Measurements from ENCODE around the gene RAB28.

RAB28 gene

DNA sequence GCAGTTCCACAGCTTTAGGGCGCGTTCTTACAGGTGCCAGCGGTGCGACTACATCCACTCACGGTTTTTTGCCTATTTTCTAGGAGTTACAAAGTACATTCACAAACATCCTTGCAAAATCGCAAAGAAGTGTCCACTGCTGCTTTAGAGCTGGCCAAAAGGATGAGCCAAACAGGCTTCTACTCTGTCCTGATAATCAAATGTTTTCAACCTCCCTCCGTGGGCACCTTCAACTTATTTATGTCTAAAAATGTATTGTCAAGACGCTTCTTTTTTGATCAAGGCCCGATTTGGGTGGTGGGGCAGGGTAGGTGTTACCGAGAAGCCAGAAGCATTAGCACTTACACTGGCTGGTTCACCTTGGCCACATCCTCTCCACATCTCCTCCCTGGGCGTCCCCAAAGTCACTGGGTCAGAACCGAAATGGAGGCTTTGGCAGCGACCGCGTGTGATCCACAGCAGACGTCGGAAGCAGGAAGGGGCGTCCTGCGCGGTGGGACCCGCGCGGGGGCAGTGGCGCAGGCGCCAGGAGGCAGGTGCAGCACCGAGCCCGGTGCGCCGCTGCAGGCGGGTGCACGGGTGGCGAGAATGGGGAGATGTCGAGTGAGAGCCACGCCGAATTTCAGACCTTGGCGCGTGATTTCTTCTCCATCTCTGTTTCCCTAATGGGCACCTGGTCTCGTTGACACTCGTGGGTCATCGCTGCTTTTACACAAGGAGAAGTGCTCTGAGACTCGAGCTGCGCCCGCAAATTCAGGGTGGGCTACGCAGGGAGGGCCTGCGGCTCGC, 43.2 kb upstream of the RAB28 start:
- Histone ChIP-seq H3K9me2 (replicated peaks; ENCODE audit: insufficient read depth, low read length) (no peaks in the 10 kb centered on the region), H3K36me3 (replicated peaks; ENCODE audit: insufficient read depth, low read length) (no peaks in the 10 kb centered on the region), H2AFZ (ENCODE audit: low read length) (no peak overlapping the region), H3K27ac (ENCODE audit: low read length) (no peak overlapping the region), H3K79me2 (ENCODE audit: low read length) (no peaks in the 10 kb centered on the region), H3K4me2 (ENCODE audit: low read depth, low read length) (peak overlapping the region; percentile 95; the same call in 1 of the 2 replicates), H3F3A (ENCODE audit: insufficient read depth, low read length) (no peaks in the 10 kb centered on the region), H3K9me3 (replicated peaks; ENCODE audit: insufficient read depth, low read length) (no peaks in the 10 kb centered on the region), H4K20me1 (ENCODE audit: insufficient read depth, low read length) (no peaks in the 10 kb centered on the region), H3K27me3 (replicated peaks; ENCODE audit: insufficient read depth, low read length) (peaks cover 35% of the 10 kb centered on the region), H3K4me1 (ENCODE audit: low read length) (0 out of 2 replicates have a peak, but pooled peaks cover 5% of the 10 kb centered on the region), H3K4me3 (ENCODE audit: low read length) (no peak overlapping the region), H3K9ac (ENCODE audit: low read length) (no peak overlapping the region)
- DNase-seq: no peak
- TF ChIP-seq EZH2phosphoT487 (IDR thresholded peaks at IDR 0.05; ENCODE audit: low read length): no peak
- TF ChIP-seq, protein P1, sequence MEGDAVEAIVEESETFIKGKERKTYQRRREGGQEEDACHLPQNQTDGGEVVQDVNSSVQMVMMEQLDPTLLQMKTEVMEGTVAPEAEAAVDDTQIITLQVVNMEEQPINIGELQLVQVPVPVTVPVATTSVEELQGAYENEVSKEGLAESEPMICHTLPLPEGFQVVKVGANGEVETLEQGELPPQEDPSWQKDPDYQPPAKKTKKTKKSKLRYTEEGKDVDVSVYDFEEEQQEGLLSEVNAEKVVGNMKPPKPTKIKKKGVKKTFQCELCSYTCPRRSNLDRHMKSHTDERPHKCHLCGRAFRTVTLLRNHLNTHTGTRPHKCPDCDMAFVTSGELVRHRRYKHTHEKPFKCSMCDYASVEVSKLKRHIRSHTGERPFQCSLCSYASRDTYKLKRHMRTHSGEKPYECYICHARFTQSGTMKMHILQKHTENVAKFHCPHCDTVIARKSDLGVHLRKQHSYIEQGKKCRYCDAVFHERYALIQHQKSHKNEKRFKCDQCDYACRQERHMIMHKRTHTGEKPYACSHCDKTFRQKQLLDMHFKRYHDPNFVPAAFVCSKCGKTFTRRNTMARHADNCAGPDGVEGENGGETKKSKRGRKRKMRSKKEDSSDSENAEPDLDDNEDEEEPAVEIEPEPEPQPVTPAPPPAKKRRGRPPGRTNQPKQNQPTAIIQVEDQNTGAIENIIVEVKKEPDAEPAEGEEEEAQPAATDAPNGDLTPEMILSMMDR (IDR thresholded peaks at IDR 0.05; ENCODE audit: low read length): no peak
- TF ChIP-seq EZH2 (optimal IDR thresholded peaks at IDR 0.05; ENCODE audit: low read depth, low read length): no peak

DNA sequence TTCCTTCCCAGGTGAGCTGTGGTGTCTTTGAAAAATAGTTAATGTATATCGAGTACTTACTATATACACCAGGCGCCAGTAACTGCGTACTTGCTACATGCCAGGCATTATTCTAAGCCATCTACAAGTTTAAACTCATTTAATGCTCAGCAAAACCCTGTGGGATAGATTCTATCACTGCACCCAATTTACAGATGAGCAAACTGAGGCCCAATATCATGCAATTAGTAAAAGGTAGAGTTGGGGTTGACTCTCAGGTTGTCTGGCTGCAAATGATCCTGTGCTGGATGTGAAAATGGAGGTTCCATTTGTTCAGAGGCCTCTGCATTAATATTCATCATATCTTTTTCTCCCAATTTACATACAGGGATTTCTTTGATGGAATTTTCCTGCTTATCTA, 42.5 kb upstream of the RAB28 start:
- TF ChIP-seq EZH2phosphoT487 (IDR thresholded peaks at IDR 0.05; ENCODE audit: low read length) (no peak), EZH2 (optimal IDR thresholded peaks at IDR 0.05; ENCODE audit: low read depth, low read length) (no peak)
- TF ChIP-seq, protein P1 (IDR thresholded peaks at IDR 0.05; ENCODE audit: low read length): no peak
- H3K27me3 ChIP-seq (replicated peaks; ENCODE audit: insufficient read depth, low read length): peaks cover 29% of the 10 kb centered on the region
- no peaks in the 10 kb centered on the region for H3K9me3 ChIP-seq (replicated peaks; ENCODE audit: insufficient read depth, low read length)
- 0 out of 2 replicates have a peak, but pooled peaks cover 5% of the 10 kb centered on the region for H3K4me1 ChIP-seq (ENCODE audit: low read length)
- H3K4me2 ChIP-seq (ENCODE audit: low read depth, low read length): no peak overlapping the region
- no peak overlapping the region for H3K27ac ChIP-seq (ENCODE audit: low read length)
- DNase-seq: no peak
- no peak overlapping the region for H3K9ac ChIP-seq (ENCODE audit: low read length)
- no peaks in the 10 kb centered on the region for H3K79me2 ChIP-seq (ENCODE audit: low read length)
- no peaks in the 10 kb centered on the region for H3K9me2 ChIP-seq (replicated peaks; ENCODE audit: insufficient read depth, low read length)
- no peak overlapping the region for H3K4me3 ChIP-seq (ENCODE audit: low read length)
- H2AFZ ChIP-seq (ENCODE audit: low read length): no peak overlapping the region
- no peaks in the 10 kb centered on the region for H3K36me3 ChIP-seq (replicated peaks; ENCODE audit: insufficient read depth, low read length)
- H3F3A ChIP-seq (ENCODE audit: insufficient read depth, low read length): no peaks in the 10 kb centered on the region
- no peaks in the 10 kb centered on the region for H4K20me1 ChIP-seq (ENCODE audit: insufficient read depth, low read length)

DNA sequence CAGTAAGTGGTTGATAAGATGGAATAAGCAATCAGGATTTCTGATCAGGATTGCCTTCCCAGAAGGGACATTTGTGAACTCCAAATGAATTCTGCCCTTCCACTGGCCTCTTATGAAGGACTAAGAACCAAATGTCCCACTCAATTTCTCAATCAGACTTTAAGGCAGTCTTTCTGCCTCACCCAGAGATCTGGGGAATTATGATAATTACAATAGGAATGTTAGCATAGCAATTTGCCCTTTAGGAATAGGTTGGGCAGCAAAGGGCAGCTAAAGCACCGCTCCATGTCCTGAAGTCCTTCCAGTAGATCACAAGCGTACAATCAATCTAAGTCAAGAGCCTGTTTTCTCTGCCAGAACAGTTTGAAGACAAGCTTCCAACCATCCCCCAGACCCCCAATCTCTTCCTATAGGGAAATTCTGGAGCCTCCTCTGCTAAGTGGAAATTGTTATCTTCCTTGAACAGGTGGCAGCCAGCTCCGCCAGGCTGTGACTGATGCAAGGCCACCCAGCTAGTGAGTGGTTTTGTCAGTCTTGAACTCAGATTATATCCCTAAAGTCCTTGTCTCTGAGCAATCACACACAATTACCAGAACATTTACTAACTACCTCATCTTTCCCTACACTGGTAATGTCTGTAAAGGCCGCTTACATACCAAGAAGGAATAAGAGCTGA, 41.6 kb upstream of the RAB28 start:
- Histone ChIP-seq H3K79me2 (ENCODE audit: low read length) (no peaks in the 10 kb centered on the region), H3K9ac (ENCODE audit: low read length) (no peak overlapping the region), H3K27me3 (replicated peaks; ENCODE audit: insufficient read depth, low read length) (peaks cover 25% of the 10 kb centered on the region), H3K9me2 (replicated peaks; ENCODE audit: insufficient read depth, low read length) (no peaks in the 10 kb centered on the region), H3K4me1 (ENCODE audit: low read length) (0 out of 2 replicates have a peak, but pooled peaks cover 5% of the 10 kb centered on the region), H3K4me3 (ENCODE audit: low read length) (no peak overlapping the region), H3K36me3 (replicated peaks; ENCODE audit: insufficient read depth, low read length) (no peaks in the 10 kb centered on the region), H4K20me1 (ENCODE audit: insufficient read depth, low read length) (no peaks in the 10 kb centered on the region), H3F3A (ENCODE audit: insufficient read depth, low read length) (no peaks in the 10 kb centered on the region), H3K27ac (ENCODE audit: low read length) (no peak overlapping the region), H3K4me2 (ENCODE audit: low read depth, low read length) (no peak overlapping the region), H2AFZ (ENCODE audit: low read length) (no peak overlapping the region), H3K9me3 (replicated peaks; ENCODE audit: insufficient read depth, low read length) (no peaks in the 10 kb centered on the region)
- DNase-seq: no peak
- no peak for TF ChIP-seq EZH2phosphoT487 (IDR thresholded peaks at IDR 0.05; ENCODE audit: low read length)
- TF ChIP-seq, protein P1 (IDR thresholded peaks at IDR 0.05; ENCODE audit: low read length): no peak
- no peak for TF ChIP-seq EZH2 (optimal IDR thresholded peaks at IDR 0.05; ENCODE audit: low read depth, low read length)

All from MM.1S (cell line).